HUES6 (cell line): ENCODE measurements around the gene HOXA7.

Experiments used
- H3K27ac ChIP-seq: 2 replicates; pipeline ENCODE4 v1.7.0; 2013; ENCODE audit warnings: low read depth, mild to moderate bottlenecking, low read length, inconsistent platforms
- H3K27me3 ChIP-seq: 2 replicates; pipeline ENCODE4 v1.6.1; 2013; ENCODE audit warnings: low read length; ENCODE audit not compliant: control insufficient read depth, insufficient read depth
- H3K36me3 ChIP-seq: 2 replicates; pipeline ENCODE4 v1.6.1; 2013; ENCODE audit warnings: low read length; ENCODE audit not compliant: control insufficient read depth, insufficient read depth
- H3K4me1 ChIP-seq: 2 replicates; pipeline ENCODE4 v1.6.1; 2013; ENCODE audit warnings: low read length; ENCODE audit not compliant: control insufficient read depth, insufficient read depth
- H3K4me3 ChIP-seq: 2 replicates; pipeline ENCODE4 v1.5.1; 2013; ENCODE audit warnings: low read depth, low read length
- H3K9ac ChIP-seq: one replicate; pipeline ENCODE4 v1.6.1; 2013; ENCODE audit warnings: mild to moderate bottlenecking, low read length
- H3K9me3 ChIP-seq: 2 replicates; pipeline ENCODE4 v1.6.1; 2013; ENCODE audit warnings: low read depth, low read length; ENCODE audit not compliant: control insufficient read depth, insufficient read depth

HOXA7 gene

GRCh38 chr7:27104341-27105058, 52.0 kb downstream of the HOXA7 start:
- no peaks in the 10 kb centered on the region for H3K36me3 ChIP-seq
- no peaks in the 10 kb centered on the region for H3K9me3 ChIP-seq
- H3K27me3 ChIP-seq = peaks cover 100% of the 10 kb centered on the region
- H3K9ac ChIP-seq = no peak overlapping the region
- no peak overlapping the region for H3K27ac ChIP-seq
- H3K4me3 ChIP-seq = peak overlapping the region; percentile 34; the same call in 1 of the 2 replicates
- H3K4me1 ChIP-seq = peaks cover 43% of the 10 kb centered on the region
